Coronary artery (tissue), 2 donors: ENCODE data around the gene AUTS2.

Source experiments
- DNase-seq: peaks from one replicate; pipeline ENCODE4 v3.0.0-alpha.2; 2017; ENCODE audit warnings: low spot score
- H3K27ac ChIP-seq, 2 donors: fragments of 200-600 bp; sonication (generic); one replicate each; pipeline ENCODE4 v1.5.1; 2016 to 2019
- H3K4me3 ChIP-seq: fragments of 200-600 bp; sonication (generic); 2 replicates; pipeline ENCODE4 v1.5.1; 2016; ENCODE audit warnings: mild to moderate bottlenecking, moderate library complexity
- CTCF ChIP-seq: fragments of 200-600 bp; sonication (generic); IDR thresholded peaks from one replicate; pipeline ENCODE4 v1.5.1; 2019; ENCODE audit warnings: antibody characterized with exemption

Gene AUTS2

GRCh38 chr7:69908454-69908853 is 310.2 kb downstream of the AUTS2 start:
- no peak for DNase-seq
- TF ChIP-seq CTCF = no peak
- no peak overlapping the region for H3K4me3 ChIP-seq
- no peak overlapping the region for H3K27ac ChIP-seq

GRCh38 chr7:69910150-69910549 is 311.9 kb downstream of the AUTS2 start:
- TF ChIP-seq CTCF = no peak
- H3K27ac ChIP-seq = no peak overlapping the region
- H3K4me3 ChIP-seq = no peak overlapping the region
- DNase-seq = no peak

GRCh38 chr7:69911337-69911736 is 313.1 kb downstream of the AUTS2 start:
- DNase-seq = no peak
- Histone ChIP-seq H3K4me3 (no peak overlapping the region), H3K27ac (no peak overlapping the region)
- no peak for TF ChIP-seq CTCF

- DNase-seq = no peak
Measured at GRCh38 chr7:69912141-69912540, 313.9 kb downstream of the AUTS2 start.

GRCh38 chr7:69912846-69913245 is 314.6 kb downstream of the AUTS2 start:
- Histone ChIP-seq H3K4me3 (no peak overlapping the region), H3K27ac (no peak overlapping the region)
- DNase-seq = no peak
- TF ChIP-seq CTCF = no peak

More at GRCh38 chr7:69912141-69912540, 313.9 kb downstream of the AUTS2 start:
- Histone ChIP-seq H3K27ac (no peak overlapping the region), H3K4me3 (no peak overlapping the region)
- no peak for TF ChIP-seq CTCF

- Histone ChIP-seq H3K27ac (no peak overlapping the region), H3K4me3 (no peak overlapping the region)
- no peak for TF ChIP-seq CTCF
- DNase-seq = no peak
Measured at GRCh38 chr7:69919426-69920111, 321.3 kb downstream of the AUTS2 start.

GRCh38 chr7:69920797-69921196 is 322.5 kb downstream of the AUTS2 start:
- H3K27ac ChIP-seq = no peak overlapping the region
- DNase-seq = no peak
- no peak overlapping the region for H3K4me3 ChIP-seq
- TF ChIP-seq CTCF = no peak
